HG03139 (cell line): ENCODE measurements around the gene DDX21.
A peak's percentile ranks its signal among the peaks of the same experiment; 100 is the strongest.
"Not testable (repeated sequence)": the region's sequence is repeated elsewhere in the genome, so short reads cannot be mapped to it uniquely, and the experiment has no call there.

Experiments used
- ATAC-seq: cut with Tn5 transposase; IDR thresholded peaks from one replicate; pipeline ENCODE4 v1.9.1; 2021; ENCODE audit not compliant: unreplicated experiment

Gene DDX21

DNA sequence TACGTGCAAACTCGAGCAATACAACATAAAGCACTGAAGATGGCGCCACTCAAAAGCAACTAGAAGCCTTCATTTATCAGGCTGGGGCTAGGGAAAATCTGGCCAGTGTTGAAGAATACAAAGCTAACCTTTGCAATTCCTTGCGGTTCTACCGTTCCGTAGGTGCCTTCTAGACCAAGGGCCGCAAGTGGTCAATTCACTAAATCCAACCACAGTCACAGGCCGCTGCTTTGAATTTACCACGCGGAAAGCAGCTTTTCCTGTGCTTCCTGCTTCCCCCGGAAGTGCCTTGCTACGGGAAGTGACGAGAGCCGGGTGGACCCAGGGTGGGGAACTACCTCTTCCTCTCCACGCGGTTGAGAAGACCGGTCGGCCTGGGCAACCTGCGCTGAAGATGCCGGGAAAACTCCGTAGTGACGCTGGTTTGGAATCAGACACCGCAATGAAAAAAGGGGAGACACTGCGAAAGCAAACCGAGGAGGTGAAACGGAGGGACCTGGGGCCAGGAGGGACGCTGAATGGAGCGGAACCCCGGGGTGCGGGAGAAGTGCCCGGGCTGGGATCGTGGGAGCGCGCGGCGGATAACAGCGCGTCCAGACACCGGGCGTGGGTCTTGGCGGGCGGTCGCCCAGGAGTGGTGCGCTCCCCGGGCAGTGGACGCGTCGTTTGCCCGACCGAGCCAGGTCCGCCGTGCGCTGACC lies at the start of gene DDX21:
Gene DDX21, plus strand, starts transcription at position 339 of the 701 bp plus-strand sequence. Its CDS starts 56 bp downstream, at position 395.
- ATAC-seq: peak; percentile 80

DNA sequence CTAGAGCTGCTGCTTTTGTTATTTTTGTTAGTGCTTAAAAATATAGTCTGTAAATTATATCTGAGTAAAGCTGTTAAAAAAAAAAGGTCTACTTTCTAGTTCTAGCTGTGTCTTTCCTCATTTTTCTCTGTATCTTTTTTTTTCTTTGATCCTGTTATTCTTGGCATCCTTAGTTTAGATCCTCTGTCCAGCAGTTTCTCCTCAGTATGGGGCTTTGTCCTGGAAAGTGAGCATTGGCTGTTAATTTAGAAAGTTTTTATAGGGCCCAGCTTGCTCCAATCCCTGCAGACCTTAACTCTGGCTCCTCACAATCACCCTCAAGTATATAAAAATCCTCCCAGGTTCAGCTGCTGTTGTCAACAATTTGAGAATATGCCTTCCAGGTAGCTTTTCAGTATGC lies 31.4 kb upstream of the DDX21 start:
- ATAC-seq: no peak

DNA sequence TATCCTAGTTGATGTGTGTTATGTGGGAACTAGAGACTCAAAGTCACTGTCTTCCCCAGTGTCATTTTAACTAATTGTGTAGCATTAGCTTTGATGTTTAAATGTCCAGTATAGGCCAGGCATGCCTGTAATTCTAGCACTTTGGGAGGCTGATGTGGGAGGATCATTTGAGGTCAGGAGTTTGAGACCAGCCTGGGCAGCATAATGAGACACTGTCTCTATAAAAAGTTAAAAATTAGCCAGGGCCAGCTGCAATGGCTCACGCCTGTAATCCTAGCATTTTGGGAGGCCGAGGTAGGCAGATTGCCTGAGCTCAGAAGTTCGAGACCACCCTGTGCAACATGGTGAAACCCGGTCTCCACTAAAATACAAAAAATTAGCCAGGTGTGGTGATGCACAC lies 30.5 kb upstream of the DDX21 start:
- no peak for ATAC-seq

DNA sequence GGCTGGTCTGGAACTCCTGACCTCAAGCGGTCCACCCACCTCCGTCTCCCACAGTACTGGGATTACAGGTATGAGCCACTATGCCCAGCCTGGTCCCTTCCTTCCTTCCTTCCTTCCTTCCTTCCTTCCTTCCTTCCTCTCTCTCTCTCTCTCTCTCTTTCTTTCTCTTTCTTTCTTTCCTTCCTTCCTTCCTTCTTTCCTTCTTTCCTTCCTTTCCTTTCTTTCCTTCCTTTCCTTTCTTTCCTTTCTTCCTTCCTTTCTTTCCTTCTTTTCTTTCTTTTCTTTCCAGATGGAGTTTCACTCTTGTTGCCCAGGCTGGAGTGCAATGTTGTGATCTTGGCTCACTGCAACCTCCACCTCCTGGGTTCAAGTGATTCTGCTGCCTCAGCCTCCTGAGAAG lies 26.8 kb upstream of the DDX21 start:
- ATAC-seq: not testable (repeated sequence)

DNA sequence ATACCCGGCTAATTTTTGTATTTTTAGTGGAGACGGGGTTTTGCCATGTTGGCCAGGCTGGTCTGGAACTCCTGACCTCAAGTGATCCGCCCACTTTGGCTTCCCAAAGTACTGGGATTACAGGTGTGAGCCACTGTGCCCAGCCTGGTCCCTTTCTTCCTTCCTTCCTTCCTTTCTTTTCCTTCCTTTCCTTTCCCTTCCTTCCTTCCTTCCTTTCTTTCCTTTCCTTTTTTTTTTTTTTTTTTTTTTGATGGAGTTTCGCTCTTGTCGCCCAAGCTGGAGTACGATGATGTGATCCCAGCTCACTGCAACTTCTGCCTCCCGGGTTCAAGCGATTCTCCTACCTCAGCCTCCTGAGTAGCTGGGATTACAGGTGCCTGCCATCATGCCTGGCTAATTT lies 26.1 kb upstream of the DDX21 start:
- ATAC-seq: not testable (repeated sequence)

DNA sequence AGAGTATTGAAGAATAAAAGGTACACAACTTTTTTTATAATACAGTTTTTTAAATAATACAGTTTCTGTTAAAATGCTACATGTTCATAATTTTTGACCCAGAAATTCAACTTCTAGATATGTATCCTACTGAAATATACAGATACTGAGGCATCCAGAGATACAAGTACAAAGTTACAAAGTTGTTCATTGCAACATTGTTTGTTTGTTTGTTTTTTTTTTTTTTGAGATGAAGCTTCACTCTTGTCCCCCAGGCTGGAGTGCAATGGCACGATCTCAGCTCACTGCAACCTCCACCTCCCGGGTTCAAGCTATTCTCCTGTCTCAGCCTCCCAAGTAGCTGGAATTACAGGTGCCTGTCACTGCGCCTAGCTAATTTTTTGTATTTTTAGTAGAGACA lies 23.1 kb upstream of the DDX21 start:
- not testable (repeated sequence) for ATAC-seq

DNA sequence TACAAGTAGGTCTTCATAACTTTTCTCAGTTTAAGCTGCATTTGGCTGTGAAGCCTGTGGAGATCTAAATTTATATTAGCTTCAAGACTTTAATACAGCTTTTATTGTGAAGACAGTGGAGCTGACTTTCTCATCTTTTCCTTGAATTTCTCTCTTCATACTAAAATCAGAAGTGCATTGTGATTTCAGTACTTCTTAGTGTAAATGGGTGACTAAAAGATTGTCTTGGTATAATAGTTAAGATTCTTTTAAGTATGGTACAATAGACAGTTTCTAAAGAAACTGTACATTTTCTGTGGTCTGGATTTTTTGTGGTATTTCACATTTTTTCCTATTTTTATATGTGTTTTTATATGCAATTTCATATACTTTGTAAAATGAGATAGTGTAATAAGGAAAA lies 21.0 kb upstream of the DDX21 start:
- ATAC-seq: no peak

DNA sequence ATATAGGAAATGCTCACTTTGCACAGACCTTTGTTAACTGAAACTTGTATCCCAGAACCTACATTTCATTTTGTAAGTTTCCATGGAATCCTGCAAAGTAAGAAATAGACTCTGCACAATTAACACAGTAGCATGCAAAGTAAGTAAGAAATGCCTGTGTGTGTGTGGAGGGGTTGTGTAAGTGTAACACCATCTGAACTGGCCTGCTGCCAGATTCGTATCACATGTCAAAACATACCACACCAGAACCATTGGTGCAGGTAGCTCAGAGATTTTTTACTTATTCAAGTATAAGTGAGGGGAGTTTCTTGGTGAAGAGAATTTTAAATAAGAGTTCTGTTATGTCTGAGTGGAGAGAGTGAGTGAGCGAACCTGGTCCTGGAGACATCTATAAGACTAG lies 17.9 kb upstream of the DDX21 start:
- ATAC-seq: no peak

DNA sequence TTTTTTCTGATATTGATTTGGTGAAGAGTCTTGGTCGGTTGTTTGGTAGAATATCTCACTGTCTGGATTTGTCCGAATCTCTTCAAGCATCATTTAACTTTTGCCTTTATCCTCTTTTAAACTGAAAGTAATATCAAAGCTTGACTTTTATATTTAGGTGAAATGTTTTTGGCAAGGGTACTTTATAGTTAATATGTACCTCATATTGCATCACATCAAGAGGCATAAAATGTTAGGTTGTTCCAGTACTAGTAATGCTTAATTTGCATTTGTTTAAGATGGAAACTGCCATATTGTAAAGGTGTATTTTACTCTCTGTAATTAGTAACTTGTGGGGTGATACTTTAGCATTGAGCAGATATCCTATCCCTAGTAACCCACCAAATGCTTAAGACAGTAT lies 17.1 kb upstream of the DDX21 start:
- no peak for ATAC-seq

DNA sequence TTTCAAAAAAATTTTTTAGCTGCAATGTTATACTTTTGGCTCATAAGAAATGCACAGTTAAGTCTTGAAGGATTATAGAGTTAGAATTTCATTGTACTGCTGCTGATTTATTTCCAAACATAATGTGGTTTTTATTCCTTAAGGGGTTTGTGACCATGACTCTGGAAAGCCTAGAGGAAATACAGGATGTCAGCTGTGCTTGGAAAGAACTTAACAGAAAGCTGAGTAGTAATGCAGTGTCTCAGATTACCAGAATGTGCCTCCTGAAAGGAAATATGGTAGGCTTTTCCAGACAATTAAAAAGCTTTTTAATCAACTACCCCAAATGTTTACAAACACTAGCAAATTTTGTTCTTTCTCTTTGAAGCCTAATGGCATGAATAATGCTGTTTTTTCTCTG lies 15.1 kb upstream of the DDX21 start:
- not testable (repeated sequence) for ATAC-seq

DNA sequence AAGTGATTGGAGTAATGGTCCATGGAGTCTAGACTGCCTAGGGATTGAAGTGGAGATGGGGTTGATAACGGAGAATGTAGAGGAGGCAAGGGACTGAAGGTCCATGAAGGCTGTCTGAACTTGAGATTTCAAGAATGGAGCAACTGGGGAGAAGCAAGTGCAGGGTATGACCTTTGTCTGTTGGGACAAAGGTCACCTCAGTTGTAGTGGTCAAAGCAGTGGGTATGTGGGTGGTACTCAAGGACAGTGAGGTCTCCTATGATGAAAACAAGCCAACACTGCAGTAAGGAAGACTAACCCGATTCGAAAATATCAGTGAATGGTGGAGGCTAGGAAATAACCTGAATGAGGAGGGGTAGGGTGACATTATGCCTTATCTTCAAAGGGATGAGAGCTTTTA lies 5.4 kb upstream of the DDX21 start:
- ATAC-seq: no peak

DNA sequence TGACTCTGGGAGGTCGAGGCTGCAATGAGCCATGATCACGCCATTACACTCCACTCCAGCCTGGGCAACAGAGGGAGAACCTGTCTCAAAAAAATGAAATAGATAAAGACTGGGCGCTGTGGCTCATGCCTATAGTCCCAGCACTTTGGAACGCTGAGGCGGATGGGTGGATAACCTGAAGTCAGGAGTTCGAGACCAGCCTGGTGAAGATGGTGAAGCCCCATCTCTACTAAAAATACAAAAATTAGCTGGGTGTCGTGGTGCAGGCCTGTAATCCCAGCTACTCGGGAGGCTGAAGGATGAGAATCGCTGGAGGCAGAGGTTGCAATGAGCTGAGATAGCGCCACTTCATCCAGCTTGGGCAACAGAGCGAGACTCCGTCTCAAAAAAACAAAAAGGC lies 1.1 kb upstream of the DDX21 start:
- no peak for ATAC-seq

DNA sequence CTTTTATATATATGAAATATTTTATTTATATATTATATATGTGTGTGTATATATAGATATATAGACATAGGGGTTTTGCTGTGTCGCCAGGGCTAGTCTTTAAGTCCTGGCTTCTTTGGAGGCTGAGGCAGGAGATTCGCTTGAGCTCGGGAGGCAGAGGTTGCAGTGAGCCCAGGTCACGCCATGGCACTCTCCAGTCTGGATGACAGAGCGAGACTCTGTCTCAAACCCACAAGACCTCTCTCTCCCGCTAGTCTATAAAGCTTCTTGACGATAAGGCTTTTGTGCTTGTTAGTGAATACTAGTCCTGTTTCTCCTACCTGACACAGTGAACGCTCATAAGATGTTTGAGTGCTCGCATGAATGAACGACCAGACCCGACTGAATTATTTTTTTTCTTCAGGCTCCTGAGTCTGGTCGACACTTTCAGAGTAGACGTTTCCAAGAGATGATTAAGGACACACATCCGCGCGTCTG lies 577 bp upstream of the DDX21 start:
- peak; percentile 6 for ATAC-seq

DNA sequence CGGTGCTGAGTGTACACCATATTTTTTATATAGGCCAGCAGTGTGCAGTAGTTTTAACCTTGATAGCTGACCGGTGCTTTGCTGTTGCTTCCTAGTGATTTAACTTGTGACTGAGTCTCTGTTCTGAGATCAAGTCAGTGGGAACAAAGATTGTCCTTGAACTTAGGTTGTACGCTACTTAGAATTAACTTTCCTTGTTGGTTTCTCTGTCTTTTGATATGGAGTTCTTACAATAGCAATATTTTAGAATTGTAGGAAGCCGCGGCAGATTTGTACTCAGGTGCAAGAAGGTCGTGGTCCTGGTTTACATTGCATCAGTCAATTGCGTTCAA lies 1.3 kb downstream of the DDX21 start:
- ATAC-seq: no peak

DNA sequence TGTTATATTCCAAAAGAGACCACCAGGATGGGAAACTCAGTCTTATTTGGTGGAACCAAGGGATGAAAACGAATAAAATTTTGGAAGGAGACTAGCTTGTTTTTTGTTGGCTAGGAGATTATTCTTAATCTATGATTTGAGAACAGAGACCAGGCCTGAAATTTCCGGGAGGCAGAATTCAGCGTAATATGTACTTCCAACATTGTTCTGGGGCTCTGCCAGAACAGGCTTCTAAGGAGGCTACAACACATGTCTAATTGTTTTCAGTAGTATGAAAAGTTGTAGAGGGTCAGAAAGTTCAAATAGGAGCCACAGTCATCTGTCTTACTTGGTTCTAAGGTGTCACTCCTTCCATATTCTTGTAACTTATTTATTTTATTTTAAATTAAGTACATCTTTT lies 1.7 kb downstream of the DDX21 start:
- ATAC-seq: no peak

DNA sequence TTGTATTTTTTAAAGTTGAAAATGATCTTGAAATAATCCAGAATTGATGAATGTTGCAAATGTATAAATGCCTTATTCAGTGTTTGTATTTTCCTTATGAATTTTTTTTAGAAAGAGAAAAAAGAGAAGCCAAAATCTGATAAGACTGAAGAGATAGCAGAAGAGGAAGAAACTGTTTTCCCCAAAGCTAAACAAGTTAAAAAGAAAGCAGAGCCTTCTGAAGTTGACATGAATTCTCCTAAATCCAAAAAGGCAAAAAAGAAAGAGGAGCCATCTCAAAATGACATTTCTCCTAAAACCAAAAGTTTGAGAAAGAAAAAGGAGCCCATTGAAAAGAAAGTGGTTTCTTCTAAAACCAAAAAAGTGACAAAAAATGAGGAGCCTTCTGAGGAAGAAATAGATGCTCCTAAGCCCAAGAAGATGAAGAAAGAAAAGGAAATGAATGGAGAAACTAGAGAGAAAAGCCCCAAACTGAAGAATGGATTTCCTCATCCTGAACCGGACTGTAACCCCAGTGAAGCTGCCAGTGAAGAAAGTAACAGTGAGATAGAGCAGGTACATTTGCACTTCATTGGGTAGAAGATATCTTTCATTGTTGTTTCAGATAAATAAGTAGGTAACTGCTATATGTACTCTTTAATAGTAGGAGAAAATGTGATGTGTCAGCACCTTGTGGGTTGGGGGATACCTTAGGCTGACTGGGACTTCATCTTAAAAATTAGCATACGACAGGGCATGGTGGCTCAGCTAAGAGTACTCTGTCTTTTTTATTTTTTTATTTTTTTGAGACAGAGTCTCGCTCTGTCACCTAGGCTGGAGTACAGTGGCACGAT lies 3.9 kb downstream of the DDX21 start:
- no peak for ATAC-seq

DNA sequence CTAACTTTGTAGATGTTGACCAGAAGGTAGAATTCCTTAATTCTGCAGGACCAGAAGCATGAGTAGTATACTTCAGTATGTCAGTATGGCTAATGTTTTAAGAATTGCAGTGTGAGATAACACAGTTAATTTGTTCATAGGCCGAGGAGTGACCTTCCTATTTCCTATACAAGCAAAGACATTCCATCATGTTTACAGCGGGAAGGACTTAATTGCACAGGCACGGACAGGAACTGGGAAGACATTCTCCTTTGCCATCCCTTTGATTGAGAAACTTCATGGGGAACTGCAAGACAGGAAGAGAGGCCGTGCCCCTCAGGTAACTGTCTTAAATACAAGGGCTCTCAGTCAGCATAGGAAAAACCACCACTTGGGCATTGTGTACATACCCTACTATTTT lies 7.2 kb downstream of the DDX21 start:
- no peak for ATAC-seq

DNA sequence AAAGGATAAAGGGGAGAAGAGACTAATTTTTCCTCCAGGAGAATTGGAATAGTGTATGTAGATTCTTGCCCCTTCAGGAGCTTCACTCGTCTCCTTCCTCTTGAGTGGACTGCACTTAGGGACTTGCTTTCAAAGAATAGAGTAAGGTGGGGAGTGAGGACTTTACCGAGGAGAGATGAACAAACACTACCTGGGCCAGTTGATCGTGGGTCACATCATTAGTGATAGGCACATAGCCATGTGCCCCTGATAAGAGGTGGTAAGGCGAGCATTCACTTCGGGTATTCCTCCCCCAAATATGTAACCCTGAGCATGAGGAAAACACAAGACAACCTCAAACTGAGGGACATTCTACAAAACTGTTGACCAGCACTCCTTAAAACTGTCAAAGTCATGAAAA lies 18.0 kb downstream of the DDX21 start:
- ATAC-seq: no peak

DNA sequence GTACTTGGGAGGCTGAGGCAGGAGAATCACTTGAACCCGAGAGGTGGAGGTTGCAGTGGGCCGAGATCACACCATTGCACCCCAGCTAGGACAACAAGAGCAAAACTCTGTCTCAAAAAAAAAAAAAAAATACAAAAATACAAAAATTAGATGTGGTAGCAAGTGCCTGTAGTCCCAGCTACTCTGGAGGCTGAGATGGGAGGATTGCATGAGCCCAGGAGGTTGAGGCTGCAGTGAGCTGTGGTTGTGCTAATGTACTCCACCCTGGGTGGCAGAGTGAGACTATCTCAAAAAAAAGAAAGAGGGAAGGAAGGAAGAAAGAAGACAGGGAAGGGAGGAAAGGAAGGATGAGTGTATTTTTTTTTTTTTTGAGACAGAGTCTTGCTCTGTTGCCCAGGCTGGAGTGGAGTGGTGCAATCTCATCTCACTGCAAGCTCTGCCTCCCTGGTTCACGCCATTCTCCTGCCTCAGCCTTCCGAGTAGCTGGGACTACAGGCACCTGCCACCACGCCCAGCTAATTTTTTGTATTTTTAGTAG lies 20.0 kb downstream of the DDX21 start:
- ATAC-seq: not testable (repeated sequence)

DNA sequence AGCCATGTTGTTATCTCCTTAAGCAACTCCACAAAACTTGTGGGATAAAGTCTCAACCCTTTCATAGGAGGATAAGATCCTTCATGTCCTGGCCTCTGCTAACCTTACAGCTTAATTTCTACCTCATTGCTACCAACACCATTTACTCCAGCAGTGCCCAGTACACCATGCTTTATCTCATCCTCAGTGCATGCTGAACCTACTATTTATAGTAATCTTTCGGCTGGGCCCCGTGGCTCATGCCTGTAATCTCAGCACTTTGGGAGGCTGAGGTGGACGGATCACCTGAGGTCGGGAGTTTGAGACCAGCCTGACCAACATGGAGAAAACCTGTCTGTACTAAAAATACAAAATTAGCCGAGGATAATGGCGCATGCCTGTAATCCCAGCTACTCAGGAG lies 23.8 kb downstream of the DDX21 start:
- not testable (repeated sequence) for ATAC-seq

DNA sequence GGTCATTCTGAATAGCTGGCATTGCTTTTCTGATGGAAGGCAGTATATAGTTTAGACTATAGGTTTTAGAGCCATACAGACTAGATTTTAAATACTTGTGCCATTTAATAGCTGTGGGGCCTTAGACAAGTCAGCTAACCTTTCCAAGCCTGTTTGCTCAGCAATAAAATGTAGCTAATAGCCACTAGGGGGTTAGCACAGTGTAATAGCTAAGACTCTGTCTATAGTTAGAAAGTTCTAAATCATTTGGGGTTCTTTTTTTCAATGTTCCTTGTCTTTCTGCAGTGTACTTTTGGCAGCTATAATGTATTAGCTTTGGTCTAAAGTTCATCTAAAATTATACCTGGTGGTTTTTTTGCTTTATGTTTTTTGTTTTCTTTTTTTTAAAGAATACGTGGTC lies 25.1 kb downstream of the DDX21 start:
- no peak for ATAC-seq

DNA sequence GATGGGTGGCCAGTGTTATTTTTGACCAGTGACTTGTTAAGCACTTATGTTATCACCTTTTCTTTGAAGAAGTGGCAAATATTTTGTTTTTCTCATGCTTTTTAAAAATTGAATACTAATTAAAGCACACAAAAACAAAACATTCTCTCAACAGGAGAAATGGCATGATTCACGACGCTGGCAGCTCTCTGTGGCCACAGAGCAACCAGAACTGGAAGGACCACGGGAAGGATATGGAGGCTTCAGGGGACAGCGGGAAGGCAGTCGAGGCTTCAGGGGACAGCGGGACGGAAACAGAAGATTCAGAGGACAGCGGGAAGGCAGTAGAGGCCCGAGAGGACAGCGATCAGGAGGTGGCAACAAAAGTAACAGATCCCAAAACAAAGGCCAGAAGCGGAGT lies 26.4 kb downstream of the DDX21 start:
- ATAC-seq: no peak
